ENCODE results near the gene OBP2A. TPM values are rescaled to one million over a fixed set of nuclear protein-coding genes. Genes with fewer than 3 reads are reported as not detected.

Gene OBP2A
- total RNA-seq, 1 experiment from 2014 or later: not detected

DNA sequence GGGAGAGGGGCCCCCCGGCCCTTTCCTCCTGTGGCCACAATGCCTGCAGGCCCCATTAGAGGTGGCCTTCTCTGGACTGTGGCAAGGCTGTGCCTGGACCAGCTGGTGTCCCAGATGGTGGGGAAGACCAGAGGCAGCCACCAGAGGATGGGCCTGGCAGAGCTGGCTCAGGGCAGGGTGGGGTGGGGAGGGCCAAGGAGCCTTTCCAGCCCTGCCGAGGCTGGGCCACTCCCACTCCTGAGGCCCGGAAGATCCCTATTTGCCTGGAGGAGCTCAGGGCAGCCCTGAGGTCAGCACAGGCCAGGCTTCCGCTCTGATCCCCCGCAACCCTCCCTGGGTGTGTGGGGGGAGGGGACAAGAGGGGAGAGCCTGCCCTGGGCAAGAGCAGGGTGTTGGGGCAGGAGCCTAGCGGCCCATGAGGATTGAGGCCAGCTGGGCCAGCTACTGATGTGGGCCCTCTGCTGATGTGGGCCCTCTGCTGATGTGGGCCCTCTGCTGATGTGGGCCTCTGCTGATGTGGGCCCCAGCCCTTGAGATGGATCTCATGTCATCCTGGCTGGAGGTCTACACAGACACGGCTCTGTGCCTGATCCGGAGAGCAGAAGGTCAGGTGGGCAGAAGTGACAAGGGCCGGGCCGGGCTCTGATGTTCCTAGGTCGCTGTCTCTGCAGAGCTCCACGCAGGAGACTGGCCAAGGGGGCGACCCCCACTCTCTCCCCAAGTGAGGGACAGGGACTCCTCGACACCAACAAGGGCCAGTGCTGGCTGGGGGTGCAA is 39.4 kb upstream of the OBP2A start:
- Mint-ChIP-seq H3K4me1 (ENCODE audit: low read depth, unreplicated experiment) (peaks cover 8% of the 10 kb centered on the region), H3K27me3 (ENCODE audit: unreplicated experiment) (no peaks in the 10 kb centered on the region), H3K4me3 (ENCODE audit: low read depth, unreplicated experiment) (no peak overlapping the region), H3K9me3 (ENCODE audit: low read depth, unreplicated experiment) (no peaks in the 10 kb centered on the region), H3K27ac (ENCODE audit: unreplicated experiment) (no peak overlapping the region), H3K36me3 (ENCODE audit: insufficient read depth, unreplicated experiment) (peaks cover 20% of the 10 kb centered on the region)
- CTCF ChIA-PET: no interaction called here
- intact Hi-C loops (cut with micrococcal nuclease; ENCODE audit: unreplicated experiment): no loop called here
- DNase-seq: no peak
- no TSS peak for BruUV-seq (replicated peaks)
- TF ChIP-seq, protein P1, sequence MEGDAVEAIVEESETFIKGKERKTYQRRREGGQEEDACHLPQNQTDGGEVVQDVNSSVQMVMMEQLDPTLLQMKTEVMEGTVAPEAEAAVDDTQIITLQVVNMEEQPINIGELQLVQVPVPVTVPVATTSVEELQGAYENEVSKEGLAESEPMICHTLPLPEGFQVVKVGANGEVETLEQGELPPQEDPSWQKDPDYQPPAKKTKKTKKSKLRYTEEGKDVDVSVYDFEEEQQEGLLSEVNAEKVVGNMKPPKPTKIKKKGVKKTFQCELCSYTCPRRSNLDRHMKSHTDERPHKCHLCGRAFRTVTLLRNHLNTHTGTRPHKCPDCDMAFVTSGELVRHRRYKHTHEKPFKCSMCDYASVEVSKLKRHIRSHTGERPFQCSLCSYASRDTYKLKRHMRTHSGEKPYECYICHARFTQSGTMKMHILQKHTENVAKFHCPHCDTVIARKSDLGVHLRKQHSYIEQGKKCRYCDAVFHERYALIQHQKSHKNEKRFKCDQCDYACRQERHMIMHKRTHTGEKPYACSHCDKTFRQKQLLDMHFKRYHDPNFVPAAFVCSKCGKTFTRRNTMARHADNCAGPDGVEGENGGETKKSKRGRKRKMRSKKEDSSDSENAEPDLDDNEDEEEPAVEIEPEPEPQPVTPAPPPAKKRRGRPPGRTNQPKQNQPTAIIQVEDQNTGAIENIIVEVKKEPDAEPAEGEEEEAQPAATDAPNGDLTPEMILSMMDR (IDR thresholded peaks at IDR 0.05; ENCODE audit: unreplicated experiment): no peak

DNA sequence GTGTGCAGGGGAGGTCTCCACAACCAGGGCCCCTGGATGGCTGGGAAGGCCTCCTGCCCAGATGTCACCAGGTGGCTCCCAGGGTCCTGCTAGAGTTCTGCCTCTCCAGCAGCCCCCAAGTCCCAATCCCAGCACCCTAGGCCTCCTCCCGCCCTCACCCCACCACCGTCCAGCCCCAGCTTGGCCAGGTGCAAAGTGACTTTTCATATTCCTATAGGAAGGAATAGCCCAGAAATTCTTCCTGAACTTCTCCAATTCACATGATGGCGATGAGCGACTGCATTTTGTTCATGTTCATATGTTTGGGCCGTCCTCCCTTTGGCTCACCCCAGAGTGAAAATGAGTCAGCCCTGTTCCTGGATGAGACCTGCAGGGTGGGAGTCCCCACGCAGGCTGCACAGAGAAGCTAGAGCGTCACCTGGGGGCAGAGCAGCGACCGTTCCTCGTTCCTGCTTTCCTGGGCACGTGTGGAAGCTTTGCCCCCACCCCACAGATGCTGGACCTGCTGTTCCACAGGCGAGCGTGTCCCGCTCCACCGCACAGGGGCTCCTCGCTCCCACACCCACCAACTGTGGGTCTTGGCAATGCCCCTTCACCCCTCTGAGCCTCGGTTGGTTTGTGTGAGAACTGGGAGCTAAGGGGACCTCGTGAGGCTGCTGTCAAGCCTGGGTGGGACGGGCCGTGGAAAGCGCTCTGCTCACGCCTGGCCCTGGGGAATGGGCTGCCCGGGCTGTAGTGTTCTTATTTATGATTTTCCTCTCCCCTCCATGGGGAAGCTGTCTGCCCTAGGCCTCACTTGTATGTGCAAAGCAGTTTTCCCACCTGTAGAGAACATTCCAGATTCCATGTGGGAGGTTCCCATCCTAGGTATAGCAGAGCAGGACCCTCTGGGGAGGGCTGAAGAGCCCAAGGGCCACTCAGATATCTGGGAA is 38.6 kb upstream of the OBP2A start:
- H3K9me3 Mint-ChIP-seq (ENCODE audit: low read depth, unreplicated experiment): no peaks in the 10 kb centered on the region
- intact Hi-C loops (cut with micrococcal nuclease; ENCODE audit: unreplicated experiment): no loop called here
- no TSS peak for BruUV-seq (replicated peaks)
- no peak overlapping the region for H3K4me3 Mint-ChIP-seq (ENCODE audit: low read depth, unreplicated experiment)
- no peak overlapping the region for H3K27ac Mint-ChIP-seq (ENCODE audit: unreplicated experiment)
- peaks cover 14% of the 10 kb centered on the region for H3K4me1 Mint-ChIP-seq (ENCODE audit: low read depth, unreplicated experiment)
- peaks cover 11% of the 10 kb centered on the region for H3K36me3 Mint-ChIP-seq (ENCODE audit: insufficient read depth, unreplicated experiment)
- no peak for DNase-seq
- no peaks in the 10 kb centered on the region for H3K27me3 Mint-ChIP-seq (ENCODE audit: unreplicated experiment)
- CTCF ChIA-PET: no interaction called here
- TF ChIP-seq, protein P1 (IDR thresholded peaks at IDR 0.05; ENCODE audit: unreplicated experiment): no peak

DNA sequence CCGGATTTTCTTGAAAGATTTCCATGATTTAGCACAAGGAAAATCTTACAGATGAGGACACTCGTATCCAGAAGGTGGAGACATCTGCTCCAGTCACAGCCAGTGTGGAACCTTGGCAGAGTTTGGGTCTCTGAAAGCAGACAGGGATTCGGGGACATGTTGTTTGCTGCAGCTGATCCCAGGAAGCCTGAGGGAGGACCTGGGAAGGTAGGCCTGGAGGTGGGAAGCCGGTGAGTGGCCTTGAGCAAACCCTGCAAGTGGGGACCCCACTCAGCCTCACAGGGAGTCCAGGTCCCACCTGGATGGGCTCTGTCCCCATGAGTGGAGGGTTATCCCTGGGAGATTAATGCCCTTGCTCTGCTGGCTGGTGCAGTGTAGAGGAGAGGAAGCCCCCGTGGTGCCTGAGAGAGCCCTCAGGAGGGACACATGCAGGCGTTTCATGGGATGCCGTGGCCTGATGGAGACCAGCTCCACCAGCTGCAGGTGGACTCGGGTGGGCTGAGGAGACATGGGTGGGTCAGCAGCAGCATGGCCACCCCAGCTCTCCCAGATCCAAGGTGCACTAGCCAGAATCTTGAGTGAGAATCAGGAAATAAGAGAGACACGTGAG is 37.6 kb upstream of the OBP2A start:
- BruUV-seq (replicated peaks): no TSS peak

DNA sequence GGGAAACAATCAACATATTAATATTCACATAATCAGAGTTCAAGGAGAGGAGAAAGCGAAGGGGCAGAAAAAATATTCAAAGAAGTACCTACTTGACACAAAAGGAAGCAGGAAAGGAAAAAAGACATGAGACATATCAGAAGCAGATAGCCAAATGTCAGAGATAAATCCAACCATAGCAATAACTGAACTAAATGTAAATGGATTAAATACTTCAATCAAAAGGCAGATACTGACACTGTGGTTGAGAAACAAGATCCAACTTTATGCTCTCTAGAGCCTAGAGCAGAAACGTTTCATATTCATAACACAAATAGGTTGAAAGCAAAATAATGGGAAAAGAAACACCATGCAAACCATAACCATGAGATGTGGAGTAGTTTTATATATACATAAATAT is 36.5 kb upstream of the OBP2A start:
- Mint-ChIP-seq H3K4me1 (ENCODE audit: low read depth, unreplicated experiment) (peaks cover 20% of the 10 kb centered on the region), H3K36me3 (ENCODE audit: insufficient read depth, unreplicated experiment) (peaks cover 7% of the 10 kb centered on the region), H3K4me3 (ENCODE audit: low read depth, unreplicated experiment) (no peak overlapping the region), H3K27ac (ENCODE audit: unreplicated experiment) (no peak overlapping the region), H3K27me3 (ENCODE audit: unreplicated experiment) (no peaks in the 10 kb centered on the region), H3K9me3 (ENCODE audit: low read depth, unreplicated experiment) (no peaks in the 10 kb centered on the region)
- TF ChIP-seq, protein P1 (IDR thresholded peaks at IDR 0.05; ENCODE audit: unreplicated experiment): no peak
- no peak for DNase-seq
- intact Hi-C loops (cut with micrococcal nuclease; ENCODE audit: unreplicated experiment): no loop called here
- no TSS peak for BruUV-seq (replicated peaks)
- CTCF ChIA-PET: no interaction called here

More for the DNA sequence above, 37.6 kb upstream of the OBP2A start:
- intact Hi-C loops (cut with micrococcal nuclease; ENCODE audit: unreplicated experiment): no loop called here
- Mint-ChIP-seq H3K9me3 (ENCODE audit: low read depth, unreplicated experiment) (no peaks in the 10 kb centered on the region), H3K27ac (ENCODE audit: unreplicated experiment) (no peak overlapping the region), H3K4me1 (ENCODE audit: low read depth, unreplicated experiment) (peaks cover 20% of the 10 kb centered on the region), H3K27me3 (ENCODE audit: unreplicated experiment) (no peaks in the 10 kb centered on the region), H3K4me3 (ENCODE audit: low read depth, unreplicated experiment) (no peak overlapping the region), H3K36me3 (ENCODE audit: insufficient read depth, unreplicated experiment) (peaks cover 8% of the 10 kb centered on the region)
- no peak for DNase-seq
- CTCF ChIA-PET: no interaction called here
- TF ChIP-seq, protein P1 (IDR thresholded peaks at IDR 0.05; ENCODE audit: unreplicated experiment): no peak
